ENCODE measurements around the gene DUSP16.
"Not testable (repeated sequence)": the region's sequence is repeated elsewhere in the genome, so short reads cannot be mapped to it uniquely, and the experiment has no call there.

DUSP16 gene

DNA sequence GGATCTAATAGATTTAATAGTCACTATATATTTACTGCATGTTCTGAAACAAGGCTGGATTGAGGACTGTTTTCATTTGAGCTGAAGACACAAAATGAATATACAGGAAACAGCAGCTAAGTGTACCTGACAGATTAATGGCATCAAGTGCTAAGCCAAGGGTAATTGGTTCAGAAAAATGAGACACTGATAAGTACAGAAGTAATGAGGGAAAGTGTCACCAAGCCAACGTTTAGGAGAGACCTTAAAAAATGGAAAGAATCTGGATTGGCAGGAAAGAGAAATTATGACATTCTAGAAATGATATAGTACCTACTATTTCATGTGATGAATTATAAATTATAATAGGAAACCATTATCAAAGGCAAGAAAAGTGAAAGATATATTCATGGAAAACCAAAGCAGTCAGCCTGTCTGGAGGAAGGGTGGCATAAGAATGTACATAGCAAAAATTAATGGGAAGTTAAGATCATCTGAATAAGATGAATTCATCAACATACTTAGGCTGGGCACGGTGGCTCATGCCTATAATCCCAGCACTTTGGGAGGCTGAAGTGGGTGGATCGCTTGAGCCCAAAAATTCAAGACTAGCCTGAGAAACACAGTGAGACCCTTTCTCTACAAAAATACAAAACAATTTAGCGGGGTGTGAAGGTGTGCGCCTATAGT, 21.0 kb upstream of the DUSP16 start:
- DNase-seq (ENCODE audit: low spot score) = no peak

GRCh38 chr12:12582895-12583303, 20.2 kb upstream of the DUSP16 start:
- DNase-seq (ENCODE audit: low spot score) = no peak

GRCh38 chr12:12582193-12582881, 19.7 kb upstream of the DUSP16 start:
- no peak for DNase-seq (ENCODE audit: low spot score)

DNA sequence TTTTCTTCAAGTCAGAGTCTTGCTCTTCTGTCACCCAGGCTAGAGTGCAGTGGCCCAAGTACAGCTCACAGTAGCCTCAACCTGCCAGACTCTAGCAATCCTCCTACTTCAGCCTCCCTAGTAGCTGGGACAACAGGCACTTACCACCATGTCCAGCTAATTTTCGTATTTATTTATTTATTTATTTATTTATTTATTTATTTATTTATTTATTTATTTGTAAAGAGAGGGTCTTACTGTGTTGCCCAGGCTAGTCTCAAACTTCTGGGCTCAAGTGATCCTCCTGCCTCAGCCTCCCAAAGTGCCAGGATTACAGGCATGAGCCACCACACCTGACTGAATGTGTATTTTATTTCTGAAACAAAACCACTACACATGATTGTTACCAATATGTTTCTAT, 18.1 kb upstream of the DUSP16 start:
- DNase-seq (ENCODE audit: low spot score) = not testable (repeated sequence)

DNA sequence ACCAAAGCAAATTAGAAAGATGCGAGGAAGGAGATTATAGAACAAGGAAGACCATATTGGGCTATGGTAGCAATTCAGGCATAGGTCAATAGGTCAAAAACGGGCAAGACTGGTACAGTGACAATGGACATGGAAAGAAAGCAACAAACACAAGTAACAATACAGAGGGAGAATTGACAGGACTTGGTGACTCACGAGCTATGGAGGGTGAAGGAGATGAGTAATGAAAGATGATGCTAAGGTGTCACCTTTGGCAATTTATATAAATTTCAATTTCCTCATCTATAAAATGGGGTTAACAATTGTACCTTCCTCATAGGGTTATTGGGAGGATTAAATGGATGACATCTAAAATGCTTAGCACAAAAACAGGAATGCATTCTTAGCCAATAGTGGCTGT, 15.1 kb upstream of the DUSP16 start:
- no peak for DNase-seq (ENCODE audit: low spot score)

- DNase-seq (ENCODE audit: low spot score) = no peak
Measured at GRCh38 chr12:12572659-12573058, 10.0 kb upstream of the DUSP16 start.

DNA sequence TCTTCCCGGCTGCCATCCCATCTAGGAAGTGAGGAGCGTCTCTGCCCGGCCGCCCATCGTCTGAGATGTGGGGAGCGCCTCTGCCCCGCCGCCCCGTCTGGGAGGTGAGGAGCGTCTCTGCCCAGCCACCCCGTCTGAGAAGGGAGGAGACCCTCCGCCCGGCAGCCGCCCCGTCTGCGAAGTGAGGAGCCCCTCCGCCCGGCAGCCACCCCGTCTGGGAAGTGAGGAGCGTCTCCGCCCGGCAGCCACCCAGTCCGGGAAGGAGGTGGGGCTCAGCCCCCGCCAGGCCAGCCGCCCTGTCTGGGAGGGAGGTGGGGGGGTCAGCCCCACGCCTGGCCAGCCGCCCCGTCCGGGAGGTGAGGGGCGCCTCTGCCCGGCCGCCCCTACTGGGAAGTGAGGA, 3.3 kb upstream of the DUSP16 start:
- not testable (repeated sequence) for DNase-seq (ENCODE audit: low spot score)

GRCh38 chr12:12564911-12565310, 2.2 kb upstream of the DUSP16 start:
- DNase-seq (ENCODE audit: low spot score) = no peak

GRCh38 chr12:12563290-12563928, 746 bp upstream of the DUSP16 start:
- DNase-seq (ENCODE audit: low spot score) = no peak

GRCh38 chr12:12562016-12562483, 613 bp downstream of the DUSP16 start:
- no peak for DNase-seq (ENCODE audit: low spot score)

DNA sequence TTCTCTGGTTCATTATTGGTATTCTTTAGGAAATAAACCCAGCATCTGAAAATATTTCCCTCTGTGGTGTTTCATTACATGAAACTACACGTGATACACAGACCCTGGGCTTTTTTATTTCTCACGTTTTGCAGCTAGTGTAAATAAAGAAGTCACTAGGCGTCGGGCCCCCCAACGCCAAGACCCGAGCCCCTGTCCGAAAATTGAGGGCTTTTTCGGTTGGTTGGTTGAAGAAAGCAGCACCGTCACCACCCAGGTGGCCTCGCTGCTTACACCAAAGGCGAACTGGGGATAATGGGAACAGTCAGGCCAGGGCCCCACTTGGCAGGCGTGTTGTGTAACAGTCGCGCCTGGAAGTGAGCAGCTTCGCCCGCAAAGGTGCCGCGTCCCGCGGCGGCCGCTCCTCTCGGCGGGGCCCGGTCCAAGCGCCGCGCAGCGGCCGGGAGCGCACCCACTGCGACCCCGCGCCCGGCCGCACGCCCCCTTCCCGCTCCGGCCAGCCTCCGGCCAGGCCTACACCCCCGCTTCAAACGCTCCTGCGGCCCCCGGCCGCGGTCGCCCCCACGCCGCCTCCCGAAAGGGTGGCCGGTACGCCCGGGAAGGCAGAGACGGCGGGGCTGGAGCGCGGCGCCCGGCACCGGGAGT, 1.2 kb downstream of the DUSP16 start:
- no peak for DNase-seq (ENCODE audit: low spot score)

DNA sequence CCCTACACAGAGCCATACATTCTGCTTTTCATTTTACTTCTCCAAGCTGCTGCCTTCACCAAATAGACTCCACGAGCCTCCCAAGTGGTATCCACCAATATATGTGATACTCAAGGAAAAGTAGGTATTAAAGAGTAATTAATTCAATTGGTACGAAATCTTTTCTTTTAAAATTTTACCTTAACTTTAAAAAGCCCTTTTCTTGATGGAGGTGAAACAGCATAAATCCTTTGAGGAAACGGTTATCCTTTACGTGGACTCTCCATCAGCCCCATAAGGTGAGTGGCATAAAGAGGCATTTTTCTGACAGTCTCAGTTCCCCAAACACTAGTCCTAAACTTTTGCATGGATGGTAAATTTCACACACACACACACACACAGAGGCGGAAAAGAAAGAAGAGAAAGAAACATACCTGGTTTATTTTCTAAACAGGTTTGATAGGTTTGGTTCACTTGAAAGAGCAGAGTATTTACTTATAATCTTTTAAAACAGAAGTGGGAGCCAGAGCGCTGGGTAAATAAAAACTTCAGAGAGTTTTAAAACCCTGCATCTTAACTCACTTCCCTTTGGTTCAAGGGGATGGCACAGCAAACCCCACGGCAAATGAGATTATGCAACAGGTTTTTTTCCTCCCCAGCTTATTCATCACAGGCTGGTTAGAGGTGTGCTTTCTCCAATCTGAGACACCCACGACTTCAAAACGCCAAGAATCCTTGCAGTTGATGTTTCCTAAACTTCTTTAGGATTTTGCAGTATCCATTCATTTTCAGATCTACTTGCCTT, 1.9 kb downstream of the DUSP16 start:
- no peak for DNase-seq (ENCODE audit: low spot score)

GRCh38 chr12:12559719-12560296, 2.9 kb downstream of the DUSP16 start:
- DNase-seq (ENCODE audit: low spot score) = no peak

DNA sequence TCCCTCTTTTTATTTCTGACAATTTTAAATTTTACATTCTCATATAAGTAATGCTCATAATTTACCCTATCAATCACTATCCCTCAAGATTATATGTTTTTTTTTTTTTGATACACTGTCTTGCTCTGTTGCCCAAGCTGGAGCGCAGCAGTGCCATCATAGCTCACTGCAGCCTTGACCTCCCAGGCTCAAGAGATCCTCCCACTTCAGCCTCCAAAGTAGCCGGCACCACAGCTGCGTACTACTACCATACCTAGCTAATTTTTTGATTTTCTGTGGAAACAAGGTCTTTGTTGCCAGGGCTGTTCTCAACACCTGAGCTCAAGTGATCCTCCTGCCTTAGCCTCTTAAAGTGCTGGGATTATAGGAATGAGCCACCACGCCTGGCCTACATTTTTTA, 4.4 kb downstream of the DUSP16 start:
- no peak for DNase-seq (ENCODE audit: low spot score)

DNA sequence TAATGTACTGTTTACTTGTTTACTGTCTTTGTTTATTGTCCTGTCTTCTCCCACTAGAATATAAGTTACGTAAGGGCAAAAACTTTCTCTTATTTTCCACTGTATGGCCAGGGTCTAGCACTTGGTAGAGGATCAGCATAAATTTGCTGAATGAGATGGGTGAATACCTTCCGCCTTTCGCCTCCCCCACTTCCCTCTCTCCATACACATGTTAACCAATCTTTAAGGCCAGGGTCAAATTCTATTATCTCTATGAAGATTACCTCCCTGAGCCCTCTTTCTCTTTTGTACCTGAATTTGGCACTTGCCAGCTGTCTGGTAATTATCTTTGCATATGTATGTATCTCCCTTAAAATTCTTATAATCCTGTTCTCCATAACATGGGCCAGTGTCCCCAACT, 4.9 kb downstream of the DUSP16 start:
- no peak for DNase-seq (ENCODE audit: low spot score)

DNA sequence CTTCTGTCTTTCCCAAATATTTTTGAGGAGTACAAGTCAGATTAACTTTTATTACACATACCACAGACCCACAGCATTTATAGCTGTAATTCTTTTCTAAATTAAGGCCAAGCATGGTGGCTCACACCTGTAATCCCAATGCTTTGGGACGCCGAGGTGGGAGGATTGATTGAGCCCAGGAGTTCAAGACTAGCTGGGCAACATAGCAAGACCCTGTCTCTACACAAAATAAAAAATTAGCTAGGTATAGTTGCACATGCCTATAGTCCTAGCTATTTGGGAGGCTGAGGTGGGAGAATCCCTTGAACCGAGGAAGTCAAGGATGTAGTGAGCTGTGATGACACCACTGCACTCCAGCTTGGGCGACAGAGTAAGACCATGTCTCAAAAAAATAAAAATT, 7.0 kb downstream of the DUSP16 start:
- DNase-seq (ENCODE audit: low spot score) = no peak

DNA sequence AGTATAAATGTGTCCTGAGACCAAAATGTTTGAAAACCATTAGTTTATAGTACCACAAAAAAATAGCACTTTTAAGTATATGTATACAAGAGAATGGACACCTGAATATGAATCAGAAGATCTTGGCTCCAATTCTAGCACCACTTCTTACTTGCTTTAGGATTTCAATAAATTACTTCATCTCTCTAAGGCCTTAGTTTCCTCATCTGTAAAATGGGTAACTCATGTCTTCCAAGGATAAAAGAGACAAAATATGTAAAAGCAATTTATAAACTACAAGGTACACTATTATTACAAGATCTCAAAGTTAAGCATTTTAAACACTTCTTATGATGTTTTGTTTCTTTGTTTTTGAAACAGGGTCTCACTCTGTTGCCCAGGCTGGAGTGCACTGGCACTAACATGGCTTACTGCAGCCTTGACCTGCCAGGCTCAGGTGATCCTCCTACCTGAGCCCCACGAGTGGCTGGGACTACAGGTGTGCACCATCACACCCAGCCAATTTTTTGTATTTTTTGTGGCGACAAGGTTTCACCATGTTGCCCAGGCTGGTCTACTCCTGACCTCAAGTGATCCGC, 9.4 kb downstream of the DUSP16 start:
- DNase-seq (ENCODE audit: low spot score) = no peak

DNA sequence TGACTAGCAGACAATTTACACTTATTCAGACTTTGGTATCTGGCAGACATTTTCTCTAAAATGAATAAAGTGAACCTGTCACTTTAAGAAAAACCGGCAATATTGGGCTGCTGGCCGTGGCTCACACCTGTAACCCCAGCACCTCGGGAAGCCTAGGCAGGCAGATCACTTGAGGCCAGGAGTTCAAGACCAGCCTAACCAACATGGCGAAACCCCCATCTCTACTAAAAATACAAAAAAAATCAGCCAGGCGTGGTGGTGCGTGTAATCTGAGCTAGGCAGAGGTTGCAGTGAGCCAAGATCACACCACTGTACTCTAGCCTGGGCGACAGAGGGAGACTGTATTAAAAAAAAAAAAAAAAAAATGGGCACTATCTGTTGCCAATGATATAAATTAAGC, 11.5 kb downstream of the DUSP16 start:
- DNase-seq (ENCODE audit: low spot score) = no peak

- DNase-seq (ENCODE audit: low spot score) = no peak
Measured at GRCh38 chr12:12550277-12550676, 12.4 kb downstream of the DUSP16 start.

DNA sequence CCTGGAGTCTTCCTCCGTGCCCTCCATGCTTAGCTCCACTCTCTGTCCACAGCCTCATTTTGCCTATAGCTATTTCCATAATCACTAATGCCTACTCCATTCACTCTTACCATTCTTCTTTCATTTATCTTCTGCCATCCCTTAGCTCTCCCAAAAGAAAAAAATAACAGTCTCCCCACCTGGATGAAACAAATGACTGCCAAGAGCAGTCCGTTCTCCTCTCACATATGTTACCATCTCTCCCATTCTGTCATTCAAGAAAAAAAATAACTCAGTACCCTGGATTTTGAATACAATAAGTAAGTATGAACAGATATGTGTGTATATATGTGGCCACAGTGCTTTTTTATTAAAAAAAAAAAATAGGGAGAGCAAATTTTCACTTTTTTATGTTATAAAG, 13.2 kb downstream of the DUSP16 start:
- no peak for DNase-seq (ENCODE audit: low spot score)

- DNase-seq (ENCODE audit: low spot score) = no peak
Measured at GRCh38 chr12:12548713-12549112, 13.9 kb downstream of the DUSP16 start.
